MM.1S (cell line): ENCODE measurements around the gene PTPRJ.

Experiments
- CTCF ChIP-seq: fragments of 300-600 bp; sonication (generic); IDR thresholded peaks from 2 replicates; pipeline ENCODE4 v1.5.1; 2016; ENCODE audit warnings: antibody characterized with exemption, low read length, mixed read lengths
- EZH2phosphoT487 ChIP-seq: fragments of 300-600 bp; sonication (generic); IDR thresholded peaks from 2 replicates; pipeline ENCODE4 v1.6.1; 2018; ENCODE audit warnings: antibody characterized with exemption, low read length

DNA sequence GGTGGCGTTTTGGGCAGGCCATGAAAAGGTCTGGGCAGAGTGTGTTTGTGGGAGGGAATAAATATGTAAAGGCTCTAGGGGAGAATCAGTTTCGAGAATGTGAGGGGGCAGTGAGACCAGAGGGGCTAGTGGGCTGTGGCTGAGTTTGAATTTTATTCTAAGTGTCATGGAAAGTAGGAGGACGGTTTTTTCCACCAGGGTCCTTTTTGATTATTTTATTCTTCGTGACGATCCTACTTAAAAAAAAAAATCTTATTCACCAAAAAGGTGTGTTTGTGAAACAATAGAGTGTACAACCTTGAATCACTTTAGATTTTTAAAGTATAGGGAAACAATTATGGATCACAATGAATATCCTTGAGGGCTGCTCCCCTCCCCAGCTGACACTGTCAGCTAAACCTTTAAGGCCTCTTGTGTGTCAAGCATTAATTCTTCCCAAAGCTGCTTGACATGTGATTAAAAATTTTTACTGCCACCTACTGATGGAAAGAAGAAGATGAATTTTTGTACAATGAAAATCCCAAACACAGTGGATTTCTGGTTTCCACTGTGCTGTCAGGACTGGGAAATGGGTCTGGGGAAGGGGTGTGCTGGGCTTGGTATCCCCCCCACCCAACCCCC, 128.8 kb downstream of the PTPRJ start:
- TF ChIP-seq CTCF = peak; percentile 45
- TF ChIP-seq EZH2phosphoT487 = no peak
